GM19193 (cell line): ENCODE results near the gene AK6.

Experiments used
- POLR2A ChIP-seq: IDR thresholded peaks from 4 replicates; pipeline ENCODE4 v1.6.1; 2011; ENCODE audit not compliant: insufficient read depth, insufficient read length; ENCODE audit errors: extremely low read depth

The AK6 gene

DNA sequence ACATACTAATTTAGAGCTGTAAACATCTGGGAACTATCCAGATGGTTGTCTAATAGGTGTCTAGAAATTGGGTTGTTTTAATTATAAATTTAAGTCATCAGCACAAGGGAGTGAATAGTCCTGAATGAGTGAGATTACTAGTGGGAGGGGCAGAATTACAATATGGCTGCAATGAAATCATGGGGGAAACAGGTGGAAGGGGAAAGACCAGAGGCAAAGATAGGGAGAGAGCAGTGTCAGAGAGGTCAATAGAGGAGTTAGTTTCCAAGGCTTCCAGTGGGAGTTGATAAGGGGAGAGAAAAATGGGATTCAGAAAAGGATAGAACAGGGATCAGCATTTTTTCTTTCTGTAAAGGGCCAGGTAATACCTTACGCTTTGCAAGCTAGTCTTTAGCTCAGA lies 8.9 kb downstream of the AK6 start:
- TF ChIP-seq POLR2A = no peak

DNA sequence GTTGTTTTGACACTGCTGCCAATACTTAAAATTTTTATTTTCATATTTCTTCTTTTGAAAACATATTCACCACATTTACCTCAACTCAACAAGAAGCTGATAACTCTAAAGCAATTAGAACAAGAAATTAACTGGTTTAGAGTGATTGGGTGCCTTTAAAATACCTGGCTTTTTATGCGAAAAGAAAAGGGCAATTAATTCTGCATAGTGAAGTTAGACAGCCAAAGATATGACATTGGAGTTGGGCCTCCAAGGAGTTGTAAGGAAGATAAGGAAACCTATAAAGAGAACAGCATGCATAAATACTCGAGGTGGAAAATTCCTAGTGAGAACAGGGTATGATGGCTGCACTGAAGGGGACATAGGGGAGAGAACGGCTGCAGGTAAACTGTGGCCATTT lies 9.6 kb downstream of the AK6 start:
- no peak for TF ChIP-seq POLR2A

DNA sequence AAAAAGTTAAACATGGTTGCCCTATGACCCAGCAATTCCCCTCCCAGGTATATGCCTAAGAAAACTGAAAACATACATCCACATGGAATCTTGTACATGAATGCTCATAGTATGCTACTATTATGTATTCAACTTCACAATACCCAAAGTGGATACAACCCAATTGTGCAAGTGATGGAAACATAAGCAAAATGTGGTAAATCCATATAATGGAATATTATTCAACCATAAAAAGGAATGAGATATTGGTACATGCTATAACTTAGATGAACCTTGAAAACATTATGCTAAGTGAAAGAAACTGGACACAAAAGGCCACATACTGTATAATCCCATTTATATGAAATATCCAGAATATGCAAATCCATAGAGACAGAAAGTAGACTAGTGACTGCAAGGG lies 18.7 kb downstream of the AK6 start:
- TF ChIP-seq POLR2A = no peak

DNA sequence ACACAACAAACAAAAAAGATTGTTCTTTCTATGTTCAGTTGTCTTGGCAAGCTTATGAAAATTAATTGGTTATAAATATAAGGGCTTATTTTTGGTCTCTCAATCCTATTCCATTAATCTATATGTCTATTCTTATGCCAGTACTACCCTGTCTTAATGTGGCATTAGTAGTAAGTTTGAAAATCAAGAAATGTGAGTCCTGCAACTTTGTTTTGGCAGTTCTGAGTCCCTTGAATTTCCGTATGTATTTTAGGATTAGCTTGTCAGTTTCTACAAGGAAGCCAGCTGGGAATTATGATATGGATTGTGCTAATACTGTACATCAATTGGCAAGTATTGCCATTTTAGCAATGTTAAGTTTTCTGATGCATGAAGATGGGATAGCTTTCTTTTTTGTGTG lies 26.2 kb downstream of the AK6 start:
- no peak for TF ChIP-seq POLR2A

DNA sequence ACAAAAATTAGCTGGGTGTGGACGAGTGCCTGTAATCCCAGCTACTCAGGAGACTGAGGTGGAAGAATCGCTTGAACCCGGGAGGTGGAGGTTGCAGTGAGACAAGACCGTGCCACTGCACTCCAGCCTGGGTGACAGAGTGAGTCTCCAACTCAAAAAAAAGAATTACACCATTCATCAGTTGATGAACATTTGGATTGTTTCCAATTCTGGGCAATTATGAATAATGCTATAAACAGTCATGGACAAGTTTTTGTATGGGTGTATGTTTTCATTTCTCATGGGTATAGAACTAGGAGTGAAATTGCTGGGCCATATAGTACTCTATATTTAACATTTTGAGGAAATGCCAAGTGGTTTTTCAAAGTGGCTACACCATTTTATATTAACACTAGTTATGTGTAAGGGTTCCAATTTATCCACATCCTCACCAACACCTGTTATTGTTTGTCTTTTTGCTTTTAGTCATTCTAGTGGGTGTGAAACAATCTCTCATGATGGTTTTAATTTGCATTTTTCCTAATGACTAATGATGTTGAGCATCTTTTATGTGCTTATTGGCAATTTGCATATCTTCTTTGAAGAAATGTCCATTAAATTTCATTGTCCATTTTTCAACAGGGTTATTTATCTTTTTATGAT lies 27.7 kb downstream of the AK6 start:
- TF ChIP-seq POLR2A = no peak

DNA sequence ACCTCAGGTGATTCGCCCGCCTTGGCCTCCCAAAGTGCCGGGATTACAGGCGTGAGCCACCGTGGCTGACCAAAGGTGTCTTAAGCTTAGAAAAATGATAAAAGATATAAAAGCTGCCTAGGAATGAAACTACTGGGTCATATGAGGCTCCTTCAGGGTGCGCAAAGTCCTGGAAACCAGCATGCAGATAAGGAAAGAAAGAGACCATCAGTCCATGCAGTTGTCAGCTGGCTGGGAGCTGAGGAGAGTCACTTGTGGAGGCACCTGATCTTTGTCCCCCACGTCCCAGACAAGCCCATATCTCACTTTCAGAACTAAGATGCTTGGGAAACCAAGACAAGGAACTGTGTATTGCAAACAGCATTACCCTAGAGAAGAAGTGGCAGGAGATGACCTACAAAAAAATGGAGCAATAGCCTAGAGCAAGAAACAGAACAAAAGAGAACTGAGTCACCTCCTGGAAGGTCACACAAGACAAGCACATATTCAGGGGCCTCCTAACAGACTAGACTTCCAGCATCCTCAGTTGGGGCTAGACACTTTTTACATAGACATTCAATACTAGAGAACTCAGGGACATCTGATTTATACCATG lies 33.9 kb downstream of the AK6 start:
- TF ChIP-seq POLR2A = no peak

DNA sequence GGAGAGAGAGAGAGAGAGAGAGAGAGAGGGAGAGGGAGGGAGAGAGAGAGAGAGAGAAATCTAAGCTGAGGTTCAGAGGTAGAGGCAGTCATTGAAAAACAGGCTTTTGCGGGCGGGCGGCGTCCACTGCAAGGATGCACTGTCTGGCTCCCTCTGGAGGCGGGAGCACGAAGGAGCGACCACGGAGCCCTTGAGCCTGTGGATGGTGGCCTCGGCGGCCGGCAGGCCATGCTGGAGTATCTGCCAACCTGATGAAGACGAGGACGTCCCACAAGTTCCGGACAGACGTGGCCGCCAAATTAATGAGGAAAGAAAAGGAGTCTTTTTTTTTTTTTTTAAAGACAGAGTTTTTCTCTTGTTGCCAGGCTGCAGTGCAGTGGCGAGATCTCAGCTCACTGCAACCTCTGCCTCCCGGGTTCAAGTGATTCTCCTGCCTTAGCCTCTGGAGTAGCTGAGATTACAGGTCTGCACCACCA lies 34.5 kb downstream of the AK6 start:
- TF ChIP-seq POLR2A = no peak

DNA sequence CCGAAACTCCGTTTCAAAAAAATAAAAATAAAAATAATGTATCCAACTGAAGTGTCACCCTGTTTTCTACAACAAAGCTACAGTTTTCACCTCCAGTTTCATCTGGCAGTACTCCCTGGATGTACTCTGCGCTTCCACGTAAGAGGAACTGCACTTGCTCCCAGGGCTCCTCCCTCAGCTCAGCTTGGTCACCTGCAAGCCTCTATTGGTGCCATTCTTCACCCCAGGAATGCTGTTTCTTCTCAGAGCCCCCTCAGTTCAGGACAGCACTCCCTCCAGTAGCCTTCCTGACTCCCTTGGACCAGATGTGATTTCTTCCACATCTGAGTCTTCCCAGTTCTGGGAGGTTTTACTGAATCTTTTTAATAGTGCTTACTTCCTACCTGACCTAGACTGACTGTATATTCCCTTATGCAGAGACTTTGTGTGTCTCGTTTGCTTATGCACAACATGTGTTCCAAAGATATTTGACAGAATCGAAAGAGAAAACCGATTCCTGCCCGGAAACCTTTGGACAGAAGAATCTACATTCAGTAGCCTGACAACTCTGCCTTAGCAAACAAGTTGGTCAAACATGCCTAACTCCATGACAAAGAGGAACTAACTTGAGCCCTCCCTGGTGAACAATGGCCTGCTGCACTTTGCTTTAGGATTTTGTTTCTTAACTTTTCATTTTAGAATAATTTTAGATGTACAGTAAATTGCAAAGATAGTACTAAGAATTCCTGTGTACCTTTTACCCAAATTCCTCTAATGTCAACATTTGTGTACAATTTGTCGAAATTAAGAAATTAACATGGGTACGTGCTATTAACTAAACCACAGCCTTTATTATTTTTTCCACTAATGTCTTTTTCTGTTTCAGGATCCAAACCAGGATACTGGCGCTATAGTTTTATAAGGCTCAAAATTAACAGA lies 37.5 kb downstream of the AK6 start:
- no peak for TF ChIP-seq POLR2A

DNA sequence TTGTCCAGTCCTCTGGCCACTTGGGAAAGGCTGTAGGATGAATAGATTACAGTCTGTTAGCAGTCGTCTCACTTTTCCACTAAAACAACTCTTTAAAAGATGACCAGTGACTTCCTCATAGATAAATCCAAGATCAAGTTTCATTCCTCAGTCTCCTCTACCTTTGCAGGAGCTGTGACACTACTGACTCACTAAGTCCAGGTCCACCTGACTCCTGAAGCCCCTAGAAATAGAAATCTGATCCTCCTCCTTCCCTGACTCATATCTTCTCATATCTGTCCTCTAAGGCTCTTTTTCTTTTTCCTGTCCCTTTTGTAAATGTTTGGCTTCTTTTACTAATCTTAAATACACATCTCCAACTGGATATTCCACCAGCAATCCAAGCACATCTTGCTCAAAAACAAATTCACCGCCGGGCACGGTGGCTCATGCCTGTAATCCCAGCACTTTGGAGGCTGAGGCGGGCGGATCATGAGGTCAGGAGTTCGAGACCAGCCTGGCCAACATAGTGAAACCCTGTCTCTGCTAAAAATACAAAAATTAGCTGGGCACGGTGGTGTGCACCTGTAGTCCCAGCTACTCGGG lies 39.3 kb downstream of the AK6 start:
- no peak for TF ChIP-seq POLR2A

DNA sequence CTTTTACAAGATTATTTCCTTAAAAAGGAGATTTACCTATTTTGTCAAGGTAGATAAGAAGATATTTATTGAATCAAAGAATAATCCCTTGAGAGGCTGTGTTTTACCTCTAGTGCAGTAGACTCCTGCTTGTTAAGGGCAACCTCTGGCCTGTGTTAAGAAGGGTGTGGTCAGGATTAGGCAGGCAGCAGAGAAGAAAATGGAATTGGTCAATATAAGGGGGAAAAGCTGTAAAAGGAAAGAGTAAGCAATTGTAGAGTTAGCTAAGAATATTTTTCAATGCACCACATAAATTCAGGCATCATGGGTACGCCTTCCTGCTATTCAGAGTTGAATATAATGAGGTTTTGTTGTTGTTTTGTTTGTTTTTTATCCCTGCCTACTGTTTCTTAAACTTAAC lies 43.0 kb downstream of the AK6 start:
- TF ChIP-seq POLR2A = no peak

DNA sequence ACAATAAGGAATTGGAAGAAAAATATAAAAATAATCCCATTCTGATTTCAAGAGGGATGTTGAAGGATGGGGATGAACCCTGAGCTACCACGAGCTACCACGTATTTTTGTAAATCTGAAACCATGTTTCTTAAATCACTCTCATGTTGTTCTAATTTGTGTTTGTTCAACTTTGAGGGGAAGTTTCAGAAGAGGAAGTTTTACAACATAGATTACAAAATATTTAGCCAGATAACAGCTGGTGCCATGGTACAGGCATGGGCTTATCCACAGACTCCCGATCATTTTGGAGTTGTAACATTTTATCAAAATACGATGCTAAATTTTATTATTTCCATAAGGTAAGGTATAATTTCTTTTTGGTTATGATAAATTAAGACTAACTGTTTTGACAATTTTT lies 51.9 kb downstream of the AK6 start:
- TF ChIP-seq POLR2A = no peak

DNA sequence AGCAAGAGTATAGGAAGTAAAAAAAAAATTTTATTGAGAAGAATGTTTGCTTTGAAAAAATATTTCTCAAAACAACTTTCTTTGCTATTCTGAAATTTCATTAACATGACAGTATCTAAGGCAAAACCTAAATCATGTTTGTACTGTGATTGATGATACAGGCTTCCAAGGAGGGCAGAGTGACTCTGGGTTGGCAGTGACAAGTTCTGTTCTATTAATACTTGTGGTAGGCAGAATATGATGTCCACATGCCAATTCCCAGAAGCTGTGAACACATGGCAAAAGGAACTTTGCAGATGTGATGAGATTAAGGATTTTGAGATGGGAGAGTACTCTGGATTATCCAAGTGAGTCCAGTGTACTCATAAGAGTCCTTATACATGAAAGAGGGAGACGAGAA lies 53.3 kb downstream of the AK6 start:
- no peak for TF ChIP-seq POLR2A

DNA sequence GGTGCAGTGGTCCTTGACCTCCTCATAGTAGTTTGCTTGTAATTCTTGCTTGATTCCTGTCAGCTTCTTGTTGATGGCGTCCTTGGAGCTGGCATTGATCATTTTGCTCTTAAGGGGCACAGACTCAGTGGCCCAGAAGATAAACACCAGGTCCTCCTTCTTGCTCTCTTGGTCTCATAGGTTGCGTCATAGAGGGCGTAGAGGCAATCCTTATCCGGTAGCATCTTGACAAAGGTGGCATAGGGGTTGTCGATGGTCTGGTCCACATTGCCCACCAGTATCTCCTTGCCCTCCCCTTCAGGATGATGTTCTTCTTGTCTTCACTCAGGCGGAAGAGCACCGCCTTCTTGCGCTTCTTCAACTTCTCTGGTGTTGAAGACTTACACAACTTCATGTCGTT lies 55.9 kb downstream of the AK6 start:
- TF ChIP-seq POLR2A = no peak

DNA sequence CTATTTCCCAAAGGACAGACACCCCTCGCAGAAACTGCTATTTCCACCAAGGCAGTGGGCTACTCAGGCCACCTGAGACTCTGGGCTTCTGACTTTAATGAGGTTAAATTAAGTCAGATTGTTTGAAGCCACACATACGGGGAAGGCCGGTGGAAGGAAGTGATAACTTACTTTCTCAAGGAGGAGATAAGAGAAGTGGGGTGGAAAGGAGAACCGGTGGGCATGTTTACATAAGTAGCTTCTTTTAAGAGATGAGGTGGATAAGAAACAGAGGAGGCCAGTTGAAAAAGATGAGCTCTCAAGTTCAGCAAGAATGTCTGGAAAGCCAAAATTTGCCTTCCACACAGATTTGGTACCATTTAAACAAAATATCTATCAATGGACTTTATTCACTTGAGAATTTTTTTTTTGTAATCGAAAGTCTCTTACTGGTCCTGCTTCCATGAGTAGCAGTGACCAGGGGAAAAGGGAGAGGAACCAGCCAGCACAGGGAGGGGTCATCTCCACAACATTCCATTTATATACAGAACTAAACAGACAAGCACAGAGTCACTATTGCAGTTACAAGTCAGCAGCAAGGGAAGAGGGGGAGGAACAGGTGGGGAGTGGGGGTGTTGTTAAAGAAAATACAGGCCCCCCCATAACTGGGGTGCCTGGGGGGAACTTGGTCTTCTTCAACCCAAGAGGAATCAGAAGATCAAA lies 56.7 kb downstream of the AK6 start:
- TF ChIP-seq POLR2A = no peak

DNA sequence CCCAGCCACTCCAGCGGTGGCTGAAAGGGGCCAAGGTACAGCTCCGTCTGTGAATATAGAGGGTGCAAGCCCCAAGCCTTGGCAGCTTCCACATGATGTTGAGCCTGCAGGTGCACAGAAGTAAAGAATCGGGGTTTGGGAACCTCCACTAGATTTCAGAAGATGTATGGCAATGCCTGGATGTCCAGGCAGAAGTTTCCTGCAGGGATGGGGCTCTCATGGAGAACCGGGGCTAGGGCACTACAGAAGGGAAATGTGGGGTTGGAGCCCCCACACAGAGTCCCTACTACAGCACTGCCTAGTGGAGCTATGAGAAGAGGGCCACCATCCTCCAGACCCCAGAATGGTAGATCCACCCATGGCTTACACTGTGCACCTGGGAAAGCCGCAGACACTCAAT lies 59.9 kb downstream of the AK6 start:
- TF ChIP-seq POLR2A = no peak

DNA sequence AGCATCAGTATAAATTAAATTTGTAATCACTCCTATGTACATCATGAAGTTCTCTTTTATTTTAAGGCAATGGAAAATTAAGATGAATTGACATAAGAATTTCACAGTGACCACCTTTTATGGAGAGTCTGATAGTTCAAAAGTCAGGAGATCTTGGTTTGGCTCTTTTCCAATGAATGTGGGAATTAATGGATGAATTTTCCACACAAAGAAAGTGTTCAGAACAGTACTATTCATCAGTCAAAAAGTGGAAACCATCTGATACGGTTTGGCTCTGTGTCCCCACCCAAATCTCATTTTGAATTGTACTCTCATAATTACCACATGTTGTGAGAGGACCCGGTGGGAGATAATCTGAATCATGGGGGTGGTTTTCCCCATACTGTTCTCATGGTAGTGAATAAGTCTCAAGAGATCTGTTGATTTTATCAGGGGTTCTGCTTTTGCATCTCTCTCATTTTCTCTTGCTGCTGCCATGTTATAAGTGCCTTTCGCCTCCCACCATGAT lies 61.2 kb downstream of the AK6 start:
- TF ChIP-seq POLR2A = no peak

DNA sequence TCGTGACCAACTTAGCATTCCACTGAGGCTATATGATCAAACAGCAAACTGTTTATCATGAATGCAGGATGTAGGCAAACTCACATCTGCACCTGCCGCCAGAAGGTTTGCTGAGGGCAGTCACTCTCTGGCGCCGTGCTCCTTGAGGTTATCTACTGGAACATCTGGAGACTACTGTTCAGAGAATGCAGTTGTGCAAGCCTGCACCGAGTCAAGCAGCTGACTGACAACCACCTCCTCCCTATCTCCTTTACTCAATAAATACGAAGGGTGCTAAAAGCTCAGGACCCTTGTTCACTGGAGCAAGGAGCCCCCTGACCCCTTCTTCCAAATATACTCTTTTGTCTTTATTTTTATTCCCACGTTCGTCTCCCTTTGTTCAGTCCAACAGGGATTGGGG lies 63.8 kb downstream of the AK6 start:
- TF ChIP-seq POLR2A = no peak
